PC-3 (cell line): ENCODE data around the gene AFF1.
"Not testable (repeated sequence)": the region's sequence is repeated elsewhere in the genome, so short reads cannot be mapped to it uniquely, and the experiment has no call there.

Experiments
- CTCF ChIP-seq: fragments of 300-600 bp; sonication (generic); conservative IDR thresholded peaks from 2 replicates; pipeline ENCODE4 v1.5.1; 2017; ENCODE audit warnings: antibody characterized with exemption, low read depth, mild to moderate bottlenecking, low read length
- EZH2 ChIP-seq: fragments of 300-600 bp; sonication (generic); IDR thresholded peaks from one replicate; pipeline ENCODE4 v1.6.1; 2017; ENCODE audit warnings: antibody characterized with exemption, mild to moderate bottlenecking, low read length; ENCODE audit not compliant: unreplicated experiment
- EZH2phosphoT487 ChIP-seq: fragments of 300-600 bp; sonication (generic); IDR thresholded peaks from 2 replicates; pipeline ENCODE4 v1.6.1; 2018; ENCODE audit warnings: mild to moderate bottlenecking, antibody characterized with exemption, low read length, borderline replicate concordance

- TF ChIP-seq CTCF, EZH2phosphoT487, EZH2: not testable (repeated sequence)
Observed at GRCh38 chr4:87012954-87013308, 78.1 kb downstream of the AFF1 start.
